ENCODE data around the gene BLVRB. TPM values are rescaled to one million over a fixed set of nuclear protein-coding genes. Genes with fewer than 3 reads are reported as not detected.

Gene BLVRB
- total and polyA plus RNA-seq, 2 experiments from 2014 or later = 50.7 to 56.9 TPM

- H3K9me3 ChIP-seq (ENCODE audit: low read depth) = no peaks in the 10 kb centered on the region
- H3K36me3 ChIP-seq (ENCODE audit: low read depth) = no peaks in the 10 kb centered on the region
- H3K79me2 ChIP-seq (ENCODE audit: insufficient read depth) = no peaks in the 10 kb centered on the region
- no peaks in the 10 kb centered on the region for H3K9me2 ChIP-seq (ENCODE audit: insufficient read depth)
- no peak overlapping the region for H3K4me2 ChIP-seq (ENCODE audit: unreplicated experiment)
- no peak overlapping the region for H3K4me3 ChIP-seq
- in situ Hi-C loops (cut with MboI) = no loop called here
- H2AFZ ChIP-seq = no peak overlapping the region
- WGBS, 2 experiments (ENCODE audit: low coverage in 1 of 2, low lambda C conversion rate in 2 of 2, missing lambda C conversion rate in 2 of 2) = 74 to 83% methylated on average over 12 of the region's 12 CpGs
- no peak overlapping the region for H3K27ac ChIP-seq
- H4K20me1 ChIP-seq (ENCODE audit: insufficient read depth) = no peaks in the 10 kb centered on the region
- H3K9ac ChIP-seq = no peak overlapping the region
- H3K4me1 ChIP-seq (ENCODE audit: insufficient read depth) = no peaks in the 10 kb centered on the region
- DNase-seq = no peak
- H3F3A ChIP-seq (ENCODE audit: insufficient read depth) = no peaks in the 10 kb centered on the region
- 0 out of 2 replicates have a peak, but pooled peaks cover 8% of the 10 kb centered on the region for H3K27me3 ChIP-seq (replicated peaks; ENCODE audit: insufficient read depth)
- TF ChIP-seq EZH2 (IDR thresholded peaks at IDR 0.05; ENCODE audit: insufficient read depth, poor library complexity, severe bottlenecking) = no peak
Measured at GRCh38 chr19:40497214-40497613, 31.7 kb upstream of the BLVRB start.

DNA sequence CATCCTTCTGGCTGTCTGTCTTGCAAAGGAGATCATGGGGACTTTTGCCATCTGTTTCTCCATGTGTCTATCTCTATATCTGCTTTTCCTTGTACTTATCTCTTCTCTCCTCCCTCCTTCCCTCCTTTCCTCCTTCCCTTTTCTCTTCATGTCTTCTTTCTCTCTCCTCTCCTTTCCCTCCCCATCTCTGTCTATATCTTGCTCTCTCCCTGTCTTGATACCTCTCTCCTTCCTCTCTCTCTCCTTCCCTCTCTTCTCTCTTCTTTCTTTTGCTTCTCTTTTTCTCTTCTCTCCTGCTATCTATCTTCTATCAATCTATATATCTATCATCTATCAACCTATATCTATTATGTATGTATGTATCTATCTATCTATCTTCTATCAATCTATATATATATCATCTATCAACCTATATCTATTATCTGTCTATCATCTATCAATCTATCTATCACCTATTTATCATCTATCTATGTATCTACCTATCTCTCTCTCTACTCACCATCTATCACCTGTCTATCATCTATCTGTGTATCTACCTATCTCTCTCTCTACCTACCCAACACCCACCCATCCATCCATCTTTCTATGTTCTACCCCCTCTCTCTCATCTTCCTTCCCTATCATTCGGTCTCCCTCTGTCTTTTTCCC is 28.8 kb upstream of the BLVRB start:
- Histone ChIP-seq H3K36me3 (ENCODE audit: low read depth) (no peaks in the 10 kb centered on the region), H3K4me3 (no peak overlapping the region), H3F3A (ENCODE audit: insufficient read depth) (no peaks in the 10 kb centered on the region), H3K4me2 (ENCODE audit: unreplicated experiment) (no peak overlapping the region), H3K27me3 (replicated peaks; ENCODE audit: insufficient read depth) (0 out of 2 replicates have a peak, but pooled peaks cover 8% of the 10 kb centered on the region), H2AFZ (no peak overlapping the region), H3K9me2 (ENCODE audit: insufficient read depth) (no peaks in the 10 kb centered on the region), H3K79me2 (ENCODE audit: insufficient read depth) (no peaks in the 10 kb centered on the region), H3K9ac (no peak overlapping the region), H3K27ac (no peak overlapping the region), H3K9me3 (ENCODE audit: low read depth) (no peaks in the 10 kb centered on the region), H4K20me1 (ENCODE audit: insufficient read depth) (no peaks in the 10 kb centered on the region), H3K4me1 (ENCODE audit: insufficient read depth) (no peaks in the 10 kb centered on the region)
- 26 to 38% methylated on average over 1 of the region's 1 CpG for WGBS, 2 experiments (ENCODE audit: low coverage in 1 of 2, low lambda C conversion rate in 2 of 2, missing lambda C conversion rate in 2 of 2)
- in situ Hi-C loops (cut with MboI) = no loop called here
- no peak for DNase-seq
- TF ChIP-seq EZH2phosphoT487 (IDR thresholded peaks at IDR 0.05; ENCODE audit: insufficient read depth, low read depth) (no peak), EZH2 (IDR thresholded peaks at IDR 0.05; ENCODE audit: insufficient read depth, poor library complexity, severe bottlenecking) (no peak)

- no peaks in the 10 kb centered on the region for H3K9me3 ChIP-seq (ENCODE audit: low read depth)
- H2AFZ ChIP-seq = no peak overlapping the region
- H3K9ac ChIP-seq = no peak overlapping the region
- H4K20me1 ChIP-seq (ENCODE audit: insufficient read depth) = no peaks in the 10 kb centered on the region
- no peak for TF ChIP-seq EZH2 (IDR thresholded peaks at IDR 0.05; ENCODE audit: insufficient read depth, poor library complexity, severe bottlenecking)
- TF ChIP-seq EZH2phosphoT487 (IDR thresholded peaks at IDR 0.05; ENCODE audit: insufficient read depth, low read depth) = no peak
- 0 out of 2 replicates have a peak, but pooled peaks cover 8% of the 10 kb centered on the region for H3K27me3 ChIP-seq (replicated peaks; ENCODE audit: insufficient read depth)
- WGBS, 2 experiments (ENCODE audit: low coverage in 1 of 2, low lambda C conversion rate in 2 of 2, missing lambda C conversion rate in 2 of 2) = 25 to 40% methylated on average over 4 of the region's 4 CpGs
- no peaks in the 10 kb centered on the region for H3F3A ChIP-seq (ENCODE audit: insufficient read depth)
- no peak overlapping the region for H3K27ac ChIP-seq
- no peaks in the 10 kb centered on the region for H3K79me2 ChIP-seq (ENCODE audit: insufficient read depth)
- no peaks in the 10 kb centered on the region for H3K36me3 ChIP-seq (ENCODE audit: low read depth)
- H3K4me1 ChIP-seq (ENCODE audit: insufficient read depth) = no peaks in the 10 kb centered on the region
- no peak overlapping the region for H3K4me2 ChIP-seq (ENCODE audit: unreplicated experiment)
- H3K4me3 ChIP-seq = no peak overlapping the region
- no peaks in the 10 kb centered on the region for H3K9me2 ChIP-seq (ENCODE audit: insufficient read depth)
- DNase-seq = no peak
- in situ Hi-C loops (cut with MboI) = no loop called here
Measured at GRCh38 chr19:40493778-40494177, 28.2 kb upstream of the BLVRB start.

DNA sequence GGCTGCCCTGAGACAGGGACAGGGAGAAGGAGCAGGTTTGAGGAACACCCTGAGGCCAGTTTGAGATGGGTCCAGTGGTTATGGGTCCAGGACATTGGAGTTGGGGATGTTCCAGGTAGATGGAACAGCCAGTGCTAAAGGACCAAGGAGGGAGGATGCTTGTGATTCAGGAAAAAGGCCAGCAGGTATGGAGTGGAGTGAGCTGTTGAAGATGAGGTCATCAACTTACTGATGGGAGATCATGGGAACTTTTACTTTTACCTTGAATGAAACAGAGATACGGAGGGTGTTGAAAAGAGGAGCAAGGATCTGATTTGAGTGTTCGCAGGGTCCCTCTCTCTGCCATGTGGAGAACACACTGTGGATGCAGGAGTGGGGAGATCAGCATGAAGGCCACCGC is 26.7 kb upstream of the BLVRB start:
- Histone ChIP-seq H3K79me2 (ENCODE audit: insufficient read depth) (no peaks in the 10 kb centered on the region), H3K9me3 (ENCODE audit: low read depth) (no peaks in the 10 kb centered on the region), H3K4me2 (ENCODE audit: unreplicated experiment) (no peak overlapping the region), H3F3A (ENCODE audit: insufficient read depth) (no peaks in the 10 kb centered on the region), H3K4me1 (ENCODE audit: insufficient read depth) (no peaks in the 10 kb centered on the region), H3K27me3 (replicated peaks; ENCODE audit: insufficient read depth) (0 out of 2 replicates have a peak, but pooled peaks cover 8% of the 10 kb centered on the region), H3K4me3 (no peak overlapping the region), H3K36me3 (ENCODE audit: low read depth) (no peaks in the 10 kb centered on the region), H3K9me2 (ENCODE audit: insufficient read depth) (no peaks in the 10 kb centered on the region), H4K20me1 (ENCODE audit: insufficient read depth) (no peaks in the 10 kb centered on the region), H3K27ac (no peak overlapping the region), H2AFZ (no peak overlapping the region), H3K9ac (no peak overlapping the region)
- TF ChIP-seq EZH2phosphoT487 (IDR thresholded peaks at IDR 0.05; ENCODE audit: insufficient read depth, low read depth) = no peak
- no peak for TF ChIP-seq EZH2 (IDR thresholded peaks at IDR 0.05; ENCODE audit: insufficient read depth, poor library complexity, severe bottlenecking)
- in situ Hi-C loops (cut with MboI) = no loop called here
- no peak for DNase-seq
- WGBS, 2 experiments (ENCODE audit: low coverage in 1 of 2, low lambda C conversion rate in 2 of 2, missing lambda C conversion rate in 2 of 2) = 82 to 90% methylated on average over 3 of the region's 3 CpGs

Measured in GM23248 (cell line).